Measurements from ENCODE around the gene TAF1C. TPM values are rescaled to one million over a fixed set of nuclear protein-coding genes. Genes with fewer than 3 reads are reported as not detected.

Gene TAF1C
- total and polyA plus RNA-seq, 2 donors (not counting 3 experiments of a cell fraction or from before 2014, with no cell fraction given): 57.2 to 77.6 TPM

- DNase-seq (ENCODE audit: low read depth, low spot score): no peak
- TF ChIP-seq CTCF (IDR thresholded peaks at IDR 0.05; ENCODE audit: extremely low read depth in 1 of 2, insufficient read depth in 1 of 2, low read depth in 1 of 2, low read length in 2 of 2): no peak
- BruUV-seq (replicated peaks): no TSS peak
- H3K27ac ChIP-seq (ENCODE audit: insufficient read depth, low read depth, low read length): no peak overlapping the region
- no peak overlapping the region for H3K9ac ChIP-seq (replicated peaks; ENCODE audit: extremely low read depth, insufficient read depth, low read length)
- H4K20me1 ChIP-seq (replicated peaks; ENCODE audit: control insufficient read depth, extremely low read depth, insufficient read depth, low read length): no peaks in the 10 kb centered on the region
- H3K9me3 ChIP-seq (replicated peaks; ENCODE audit: control insufficient read depth, insufficient read depth, low read length): no peaks in the 10 kb centered on the region
- peaks cover 2% of the 10 kb centered on the region for H3K4me1 ChIP-seq (ENCODE audit: control insufficient read depth, extremely low read depth, insufficient read depth, low read length)
- intact Hi-C loops (cut with micrococcal nuclease) (no loop called here), dilution Hi-C loops (cut with MboI; ENCODE audit: extremely low pct_ligation_motif_present, low sequenced_read_pairs) (loop anchor here (25.0 kb wide), 1 partner anchor 179 kb away; no protein-coding TSS in a partner anchor)
- no peak overlapping the region for H2AFZ ChIP-seq (ENCODE audit: low read depth, low read length)
- H3K9me1 ChIP-seq (replicated peaks; ENCODE audit: control insufficient read depth, extremely low read depth, insufficient read depth, low read length): no peaks in the 10 kb centered on the region
- POLR2A ChIA-PET: no interaction called here
- no peaks in the 10 kb centered on the region for H3K36me3 ChIP-seq (ENCODE audit: control insufficient read depth in 2 of 2, extremely low read depth in 1 of 2, insufficient read depth in 2 of 2, low read length in 2 of 2)
- no peaks in the 10 kb centered on the region for H3K79me2 ChIP-seq (ENCODE audit: control insufficient read depth, insufficient read depth, low read length)
- no peak overlapping the region for H3K4me3 ChIP-seq (replicated peaks in 1 of 3; ENCODE audit: insufficient read depth in 1 of 3, low read depth in 1 of 3, low read length in 3 of 3)
- peaks cover 0 to 3% of the 10 kb centered on the region in 2 experiments for H3K27me3 ChIP-seq (ENCODE audit: control insufficient read depth in 2 of 2, insufficient read depth in 2 of 2, low read length in 2 of 2)
- no peak overlapping the region for H3K4me2 ChIP-seq (ENCODE audit: insufficient read depth, low read length)
- CTCF ChIA-PET: interaction anchor here (0.6 to 1.9 kb wide), 3 partner anchors 13 to 153 kb away, joined by 3 to 6 read pairs (median 3); partner anchors contain the start of gene TAF1C
- no peak for FAIRE-seq
These were observed 46.1 kb upstream of the TAF1C start for GRCh38 chr16:84232969-84233368.

- no peak overlapping the region for H3K4me2 ChIP-seq (ENCODE audit: insufficient read depth, low read length)
- POLR2A ChIA-PET: interaction anchor here (0.7 kb wide), 1 partner anchor 67 kb away, joined by 6 read pairs; no protein-coding TSS in a partner anchor
- H3K9me3 ChIP-seq (replicated peaks; ENCODE audit: control insufficient read depth, insufficient read depth, low read length): no peaks in the 10 kb centered on the region
- H4K20me1 ChIP-seq (replicated peaks; ENCODE audit: control insufficient read depth, extremely low read depth, insufficient read depth, low read length): no peaks in the 10 kb centered on the region
- no peak overlapping the region for H3K4me3 ChIP-seq (replicated peaks in 1 of 3; ENCODE audit: insufficient read depth in 1 of 3, low read depth in 1 of 3, low read length in 3 of 3)
- dilution Hi-C loops (cut with MboI; ENCODE audit: extremely low pct_ligation_motif_present, low sequenced_read_pairs): loop anchor here (25.0 kb wide), 1 partner anchor 180 kb away; no protein-coding TSS in a partner anchor
- no peak overlapping the region for H3K27ac ChIP-seq (ENCODE audit: insufficient read depth, low read depth, low read length)
- H2AFZ ChIP-seq (ENCODE audit: low read depth, low read length): no peak overlapping the region
- FAIRE-seq (no peak), DNase-seq (ENCODE audit: low read depth, low spot score) (no peak)
- TF ChIP-seq GATA2 (IDR thresholded peaks at IDR 0.05; ENCODE audit: insufficient read depth, insufficient read length, low read depth, low read length) (no peak), JUN (IDR thresholded peaks at IDR 0.05; ENCODE audit: borderline replicate concordance, insufficient read depth, insufficient read length, low read depth) (no peak), MYC (IDR thresholded peaks at IDR 0.05; ENCODE audit: low read depth, low read length) (no peak)
- CTCF ChIA-PET: interaction anchor here (1.9 kb wide), 1 partner anchor 45 kb away, joined by 6 read pairs; the partner anchor contains the start of gene TAF1C
- BruUV-seq (replicated peaks): no TSS peak
- intact Hi-C loops (cut with micrococcal nuclease): no loop called here
- no peaks in the 10 kb centered on the region for H3K36me3 ChIP-seq (ENCODE audit: control insufficient read depth in 2 of 2, extremely low read depth in 1 of 2, insufficient read depth in 2 of 2, low read length in 2 of 2)
- H3K9me1 ChIP-seq (replicated peaks; ENCODE audit: control insufficient read depth, extremely low read depth, insufficient read depth, low read length): no peaks in the 10 kb centered on the region
- H3K79me2 ChIP-seq (ENCODE audit: control insufficient read depth, insufficient read depth, low read length): no peaks in the 10 kb centered on the region
- H3K9ac ChIP-seq (replicated peaks; ENCODE audit: extremely low read depth, insufficient read depth, low read length): no peak overlapping the region
- peaks cover 5% of the 10 kb centered on the region for H3K4me1 ChIP-seq (ENCODE audit: control insufficient read depth, extremely low read depth, insufficient read depth, low read length)
- peaks cover 0 to 3% of the 10 kb centered on the region in 2 experiments for H3K27me3 ChIP-seq (ENCODE audit: control insufficient read depth in 2 of 2, insufficient read depth in 2 of 2, low read length in 2 of 2)
These were observed 45.2 kb upstream of the TAF1C start for GRCh38 chr16:84232060-84232459.

All from endothelial cell of umbilical vein (primary cell).